ENCODE measurements around the gene NACC2. TPM values are rescaled to one million over a fixed set of nuclear protein-coding genes. Genes with fewer than 3 reads are reported as not detected.

The NACC2 gene
- total RNA-seq, 4 donors from 2014 or later, result 10.4 to 21.6 (median 12.8) TPM

GRCh38 chr9:136115206-136115605, 20.1 kb upstream of the NACC2 start:
- no peaks in the 10 kb centered on the region for H3K9me3 ChIP-seq
- peaks cover 30 to 65% (median 39%) of the 10 kb centered on the region in 3 donors for H3K4me1 ChIP-seq
- H3K4me3 ChIP-seq, result no peak overlapping the region
- 93 to 100% methylated on average over 1 to 7 of the region's 13 CpGs for WGBS, 2 donors
- H3K27me3 ChIP-seq, result no peaks in the 10 kb centered on the region
- no peak for DNase-seq
- H3K36me3 ChIP-seq, result peaks cover 12 to 30% (median 15%) of the 10 kb centered on the region in 3 donors
- intact Hi-C loops (cut with DNase I), result no loop called here
- no peak overlapping the region for H3K27ac ChIP-seq
- TF ChIP-seq, protein P1, sequence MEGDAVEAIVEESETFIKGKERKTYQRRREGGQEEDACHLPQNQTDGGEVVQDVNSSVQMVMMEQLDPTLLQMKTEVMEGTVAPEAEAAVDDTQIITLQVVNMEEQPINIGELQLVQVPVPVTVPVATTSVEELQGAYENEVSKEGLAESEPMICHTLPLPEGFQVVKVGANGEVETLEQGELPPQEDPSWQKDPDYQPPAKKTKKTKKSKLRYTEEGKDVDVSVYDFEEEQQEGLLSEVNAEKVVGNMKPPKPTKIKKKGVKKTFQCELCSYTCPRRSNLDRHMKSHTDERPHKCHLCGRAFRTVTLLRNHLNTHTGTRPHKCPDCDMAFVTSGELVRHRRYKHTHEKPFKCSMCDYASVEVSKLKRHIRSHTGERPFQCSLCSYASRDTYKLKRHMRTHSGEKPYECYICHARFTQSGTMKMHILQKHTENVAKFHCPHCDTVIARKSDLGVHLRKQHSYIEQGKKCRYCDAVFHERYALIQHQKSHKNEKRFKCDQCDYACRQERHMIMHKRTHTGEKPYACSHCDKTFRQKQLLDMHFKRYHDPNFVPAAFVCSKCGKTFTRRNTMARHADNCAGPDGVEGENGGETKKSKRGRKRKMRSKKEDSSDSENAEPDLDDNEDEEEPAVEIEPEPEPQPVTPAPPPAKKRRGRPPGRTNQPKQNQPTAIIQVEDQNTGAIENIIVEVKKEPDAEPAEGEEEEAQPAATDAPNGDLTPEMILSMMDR (IDR thresholded peaks at IDR 0.05), result no peak
- TF ChIP-seq POLR2A (IDR thresholded peaks at IDR 0.05), result no peak

GRCh38 chr9:136114610-136115009, 19.5 kb upstream of the NACC2 start:
- no peak for DNase-seq
- Histone ChIP-seq H3K4me3 (no peak overlapping the region), H3K4me1 (peaks cover 30 to 65% (median 38%) of the 10 kb centered on the region in 3 donors), H3K27me3 (no peaks in the 10 kb centered on the region), H3K27ac (no peak overlapping the region), H3K9me3 (no peaks in the 10 kb centered on the region), H3K36me3 (peaks cover 12 to 30% (median 15%) of the 10 kb centered on the region in 3 donors)
- intact Hi-C loops (cut with DNase I), result no loop called here
- WGBS, 2 donors, result 87 to 100% methylated on average over 1 to 17 of the region's 18 CpGs
- TF ChIP-seq, protein P1 (IDR thresholded peaks at IDR 0.05), result no peak
- TF ChIP-seq POLR2A (IDR thresholded peaks at IDR 0.05), result no peak

DNA sequence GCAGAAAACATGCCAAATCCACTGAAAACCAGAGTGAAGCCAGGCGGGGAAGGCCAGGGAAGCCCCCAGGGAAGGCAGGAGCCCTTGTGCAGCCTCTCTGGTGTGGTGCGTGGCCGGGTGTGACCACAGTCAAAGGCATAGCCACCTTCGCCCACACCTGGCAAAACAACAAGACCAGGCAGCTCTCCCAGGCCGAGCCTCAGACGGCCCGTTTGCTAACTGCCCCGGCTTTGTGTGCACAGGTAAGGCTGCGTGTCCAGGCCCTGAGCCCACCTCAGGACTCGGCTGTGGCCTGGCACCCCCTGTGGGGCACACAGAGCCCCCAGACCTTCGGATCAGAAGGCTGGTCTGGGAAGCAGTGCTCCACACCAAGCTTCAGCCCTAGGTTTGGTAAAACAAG, 17.5 kb upstream of the NACC2 start:
- Histone ChIP-seq H3K9me3 (no peaks in the 10 kb centered on the region), H3K27ac (peak overlapping the region in 1 of 4 donors; percentile 11), H3K4me1 (peaks cover 43 to 74% (median 50%) of the 10 kb centered on the region in 3 donors), H3K27me3 (no peaks in the 10 kb centered on the region), H3K36me3 (peaks cover 12 to 30% (median 15%) of the 10 kb centered on the region in 3 donors), H3K4me3 (no peak overlapping the region)
- DNase-seq, result no peak
- 10 to 43% methylated on average over 2 to 3 of the region's 11 CpGs for WGBS, 2 donors
- TF ChIP-seq POLR2A (IDR thresholded peaks at IDR 0.05), result peak in 1 of 4 donors; percentile 12
- TF ChIP-seq, protein P1 (IDR thresholded peaks at IDR 0.05), result no peak
- intact Hi-C loops (cut with DNase I), result no loop called here

DNA sequence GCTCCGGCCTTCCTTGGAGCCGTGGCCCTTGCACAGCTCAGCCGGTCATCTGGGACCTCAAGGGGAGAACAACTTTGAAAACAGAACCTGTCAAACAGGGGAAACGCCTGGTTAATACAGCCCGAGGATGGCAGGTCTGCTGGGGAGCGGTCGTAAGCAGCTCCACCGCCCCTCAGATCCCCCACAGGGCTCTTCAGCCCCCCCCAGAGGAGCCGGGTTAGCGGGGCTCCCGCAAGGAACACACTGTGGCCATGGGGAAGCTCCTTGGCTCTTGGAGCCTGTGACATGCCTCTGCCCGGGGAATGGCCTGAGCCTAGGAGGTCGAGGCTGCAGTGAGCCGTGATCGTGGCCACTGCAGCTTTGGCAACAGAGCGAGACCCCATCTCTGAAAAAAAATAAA, 16.8 kb upstream of the NACC2 start:
- H3K9me3 ChIP-seq, result no peaks in the 10 kb centered on the region
- H3K4me1 ChIP-seq, result peaks cover 42 to 74% (median 50%) of the 10 kb centered on the region in 3 donors
- H3K27ac ChIP-seq, result no peak overlapping the region
- H3K36me3 ChIP-seq, result peaks cover 12 to 30% (median 14%) of the 10 kb centered on the region in 3 donors
- no peak overlapping the region for H3K4me3 ChIP-seq
- WGBS, 2 donors, result 48 to 57% methylated on average over 7 to 9 of the region's 16 CpGs
- no peak for DNase-seq
- TF ChIP-seq POLR2A (IDR thresholded peaks at IDR 0.05), result no peak
- TF ChIP-seq, protein P1 (IDR thresholded peaks at IDR 0.05), result no peak
- no peaks in the 10 kb centered on the region for H3K27me3 ChIP-seq
- intact Hi-C loops (cut with DNase I), result no loop called here

- intact Hi-C loops (cut with DNase I), result no loop called here
- H3K36me3 ChIP-seq, result peaks cover 7 to 23% (median 8%) of the 10 kb centered on the region in 3 donors
- WGBS, 2 donors, result 88 to 100% methylated on average over 3 to 14 of the region's 22 CpGs
- H3K4me1 ChIP-seq, result peaks cover 38 to 74% (median 53%) of the 10 kb centered on the region in 3 donors
- DNase-seq, result no peak
- H3K4me3 ChIP-seq, result no peak overlapping the region
- peak overlapping the region in 2 of 4 donors; percentile 94 to 96 for H3K27ac ChIP-seq
- H3K27me3 ChIP-seq, result no peaks in the 10 kb centered on the region
- H3K9me3 ChIP-seq, result no peaks in the 10 kb centered on the region
- TF ChIP-seq, protein P1 (IDR thresholded peaks at IDR 0.05), result no peak
- TF ChIP-seq POLR2A (IDR thresholded peaks at IDR 0.05), result no peak
Observed at GRCh38 chr9:136111190-136111589, 16.1 kb upstream of the NACC2 start.
